ENCODE measurements around the gene MEPE. TPM values are rescaled to one million over a fixed set of nuclear protein-coding genes. Genes with fewer than 3 reads are reported as not detected.

Gene MEPE
- total and polyA plus RNA-seq, 10 of the 15 experiments (the other 5 are each of a cell fraction or from before 2014, with no cell fraction given) = not detected

GRCh38 chr4:87811977-87812376 lies 20.8 kb upstream of the MEPE start:
- no peaks in the 10 kb centered on the region for H3K79me2 ChIP-seq (ENCODE audit: control insufficient read depth, insufficient read depth, low read length)
- H3K4me2 ChIP-seq (ENCODE audit: control insufficient read depth, insufficient read depth) = no peak overlapping the region
- in situ Hi-C loops (cut with MboI) (no loop called here), intact Hi-C loops (cut with micrococcal nuclease; ENCODE audit: unreplicated experiment) (no loop called here)
- WGBS (ENCODE audit: insufficient coverage, insufficient replicate concordance, low lambda C conversion rate, missing lambda C conversion rate) = 68% methylated on average over 2 of the region's 2 CpGs
- FAIRE-seq = no peak
- no peaks in the 10 kb centered on the region for H3K4me1 ChIP-seq (ENCODE audit: control insufficient read depth, insufficient read depth, low read length)
- no peaks in the 10 kb centered on the region for H3K9me3 ChIP-seq (replicated peaks; ENCODE audit: control insufficient read depth, insufficient read depth, low read length)
- H3K4me3 ChIP-seq = no peak overlapping the region
- H3K27me3 ChIP-seq (replicated peaks in 1 of 2; ENCODE audit: control insufficient read depth in 2 of 2, insufficient read depth in 2 of 2, low read length in 1 of 2) = no peaks in the 10 kb centered on the region
- H3K27ac ChIP-seq (ENCODE audit: control insufficient read depth, insufficient read depth) = no peak overlapping the region
- H4K20me1 ChIP-seq (ENCODE audit: control insufficient read depth, insufficient read depth) = no peaks in the 10 kb centered on the region
- RAD21 ChIA-PET (ENCODE audit: unreplicated experiment) = no interaction called here
- no TSS peak for BruUV-seq (replicated peaks)
- no peak overlapping the region for H2AFZ ChIP-seq (ENCODE audit: control insufficient read depth, low read depth, low read length)
- H3K36me3 ChIP-seq (ENCODE audit: control insufficient read depth in 2 of 2, insufficient read depth in 2 of 2, low read length in 1 of 2) = no peaks in the 10 kb centered on the region
- POLR2A ChIA-PET = interaction anchor here (0.6 kb wide), 1 partner anchor 430 kb away, joined by 3 read pairs; no protein-coding TSS in a partner anchor
- CTCF ChIA-PET = no interaction called here
- DNase-seq (ENCODE audit: low read depth, low spot score) = no peak
- TF ChIP-seq PML (IDR thresholded peaks at IDR 0.05; ENCODE audit: low read length) (no peak), ATF7 (IDR thresholded peaks at IDR 0.05; ENCODE audit: low read depth) (no peak), RB1 (IDR thresholded peaks at IDR 0.05; ENCODE audit: borderline replicate concordance) (no peak), SUZ12 (IDR thresholded peaks at IDR 0.05; ENCODE audit: unreplicated experiment) (no peak), SMAD1 (IDR thresholded peaks at IDR 0.05; ENCODE audit: low read depth, partially characterized antibody) (no peak), FOXM1 (IDR thresholded peaks at IDR 0.05; ENCODE audit: low read depth, low read length) (no peak), IRF4 (IDR thresholded peaks at IDR 0.05; ENCODE audit: low read depth, low read length) (no peak), MEF2A (IDR thresholded peaks at IDR 0.05; ENCODE audit: insufficient read depth, low read depth, low read length) (no peak), ZNF622 (IDR thresholded peaks at IDR 0.05) (no peak), HDAC6 (IDR thresholded peaks at IDR 0.05; ENCODE audit: unreplicated experiment) (no peak)
- TF ChIP-seq, protein P1, sequence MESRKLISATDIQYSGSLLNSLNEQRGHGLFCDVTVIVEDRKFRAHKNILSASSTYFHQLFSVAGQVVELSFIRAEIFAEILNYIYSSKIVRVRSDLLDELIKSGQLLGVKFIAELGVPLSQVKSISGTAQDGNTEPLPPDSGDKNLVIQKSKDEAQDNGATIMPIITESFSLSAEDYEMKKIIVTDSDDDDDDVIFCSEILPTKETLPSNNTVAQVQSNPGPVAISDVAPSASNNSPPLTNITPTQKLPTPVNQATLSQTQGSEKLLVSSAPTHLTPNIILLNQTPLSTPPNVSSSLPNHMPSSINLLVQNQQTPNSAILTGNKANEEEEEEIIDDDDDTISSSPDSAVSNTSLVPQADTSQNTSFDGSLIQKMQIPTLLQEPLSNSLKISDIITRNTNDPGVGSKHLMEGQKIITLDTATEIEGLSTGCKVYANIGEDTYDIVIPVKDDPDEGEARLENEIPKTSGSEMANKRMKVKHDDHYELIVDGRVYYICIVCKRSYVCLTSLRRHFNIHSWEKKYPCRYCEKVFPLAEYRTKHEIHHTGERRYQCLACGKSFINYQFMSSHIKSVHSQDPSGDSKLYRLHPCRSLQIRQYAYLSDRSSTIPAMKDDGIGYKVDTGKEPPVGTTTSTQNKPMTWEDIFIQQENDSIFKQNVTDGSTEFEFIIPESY (IDR thresholded peaks at IDR 0.05) = no peak
- TF ChIP-seq, protein P2, sequence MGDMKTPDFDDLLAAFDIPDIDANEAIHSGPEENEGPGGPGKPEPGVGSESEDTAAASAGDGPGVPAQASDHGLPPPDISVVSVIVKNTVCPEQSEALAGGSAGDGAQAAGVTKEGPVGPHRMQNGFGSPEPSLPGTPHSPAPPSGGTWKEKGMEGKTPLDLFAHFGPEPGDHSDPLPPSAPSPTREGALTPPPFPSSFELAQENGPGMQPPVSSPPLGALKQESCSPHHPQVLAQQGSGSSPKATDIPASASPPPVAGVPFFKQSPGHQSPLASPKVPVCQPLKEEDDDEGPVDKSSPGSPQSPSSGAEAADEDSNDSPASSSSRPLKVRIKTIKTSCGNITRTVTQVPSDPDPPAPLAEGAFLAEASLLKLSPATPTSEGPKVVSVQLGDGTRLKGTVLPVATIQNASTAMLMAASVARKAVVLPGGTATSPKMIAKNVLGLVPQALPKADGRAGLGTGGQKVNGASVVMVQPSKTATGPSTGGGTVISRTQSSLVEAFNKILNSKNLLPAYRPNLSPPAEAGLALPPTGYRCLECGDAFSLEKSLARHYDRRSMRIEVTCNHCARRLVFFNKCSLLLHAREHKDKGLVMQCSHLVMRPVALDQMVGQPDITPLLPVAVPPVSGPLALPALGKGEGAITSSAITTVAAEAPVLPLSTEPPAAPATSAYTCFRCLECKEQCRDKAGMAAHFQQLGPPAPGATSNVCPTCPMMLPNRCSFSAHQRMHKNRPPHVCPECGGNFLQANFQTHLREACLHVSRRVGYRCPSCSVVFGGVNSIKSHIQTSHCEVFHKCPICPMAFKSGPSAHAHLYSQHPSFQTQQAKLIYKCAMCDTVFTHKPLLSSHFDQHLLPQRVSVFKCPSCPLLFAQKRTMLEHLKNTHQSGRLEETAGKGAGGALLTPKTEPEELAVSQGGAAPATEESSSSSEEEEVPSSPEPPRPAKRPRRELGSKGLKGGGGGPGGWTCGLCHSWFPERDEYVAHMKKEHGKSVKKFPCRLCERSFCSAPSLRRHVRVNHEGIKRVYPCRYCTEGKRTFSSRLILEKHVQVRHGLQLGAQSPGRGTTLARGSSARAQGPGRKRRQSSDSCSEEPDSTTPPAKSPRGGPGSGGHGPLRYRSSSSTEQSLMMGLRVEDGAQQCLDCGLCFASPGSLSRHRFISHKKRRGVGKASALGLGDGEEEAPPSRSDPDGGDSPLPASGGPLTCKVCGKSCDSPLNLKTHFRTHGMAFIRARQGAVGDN (IDR thresholded peaks at IDR 0.05) = no peak
- SMC1A ChIA-PET (ENCODE audit: uncharacterized antibody, unreplicated experiment) = no interaction called here
- no peak overlapping the region for H3K9ac ChIP-seq (ENCODE audit: control insufficient read depth, insufficient read depth, low read length)
- ATAC-seq = no peak
